Smooth muscle cell (in vitro differentiated cells): ENCODE measurements around the gene LRMDA. TPM values are rescaled to one million over a fixed set of nuclear protein-coding genes. Genes with fewer than 3 reads are reported as not detected.

Experiments
- DNase-seq: peaks from one replicate; lab custom pipeline; 2025; ENCODE audit not compliant: unreplicated experiment; lab: John Stamatoyannopoulos, UW
- H2AFZ ChIP-seq: fragments of 200-600 bp; sonication (generic); 2 replicates; pipeline ENCODE4 v1.6.0; 2016; ENCODE audit warnings: antibody characterized with exemption, low read depth, mild to moderate bottlenecking
- H3F3A ChIP-seq: fragments of 200-600 bp; sonication (generic); 2 replicates; pipeline ENCODE4 v1.6.0; 2017; ENCODE audit warnings: antibody characterized with exemption, low read depth
- H3K27ac ChIP-seq: fragments of 200-600 bp; sonication (generic); 2 replicates; pipeline ENCODE4 v1.5.1; 2016; ENCODE audit warnings: low read depth, mild to moderate bottlenecking
- H3K27me3 ChIP-seq: fragments of 200-600 bp; sonication (generic); 2 replicates; pipeline ENCODE4 v1.6.1; 2016; ENCODE audit warnings: low read depth, mild to moderate bottlenecking
- H3K36me3 ChIP-seq: fragments of 200-600 bp; sonication (generic); 2 replicates; pipeline ENCODE4 v1.5.1; 2016; ENCODE audit warnings: low read depth
- H3K4me1 ChIP-seq: fragments of 200-600 bp; sonication (generic); 2 replicates; pipeline ENCODE4 v1.5.1; 2016; ENCODE audit warnings: low read depth
- H3K4me2 ChIP-seq: fragments of 200-600 bp; sonication (generic); 2 replicates; pipeline ENCODE4 v1.6.0; 2016; ENCODE audit warnings: mild to moderate bottlenecking
- H3K4me3 ChIP-seq: fragments of 200-600 bp; sonication (generic); 2 replicates; pipeline ENCODE4 v1.5.1; 2016; ENCODE audit warnings: mild to moderate bottlenecking
- H3K79me2 ChIP-seq: fragments of 200-600 bp; sonication (generic); 2 replicates; pipeline ENCODE4 v1.6.0; 2016; ENCODE audit warnings: low read depth, mild to moderate bottlenecking
- H3K9ac ChIP-seq: fragments of 200-600 bp; sonication (generic); 2 replicates; pipeline ENCODE4 v1.6.0; 2016; ENCODE audit warnings: low read depth
- H3K9me3 ChIP-seq: fragments of 200-600 bp; sonication (generic); replicated peaks from 2 replicates; pipeline ENCODE4 v1.5.1; 2016; ENCODE audit warnings: low read depth
- H4K20me1 ChIP-seq: fragments of 200-600 bp; sonication (generic); 2 replicates; pipeline ENCODE4 v1.6.0; 2016; ENCODE audit warnings: low read depth
- CTCF ChIP-seq: fragments of 200-600 bp; sonication (generic); IDR thresholded peaks from 2 replicates; pipeline ENCODE4 v1.5.1; 2017; ENCODE audit warnings: borderline replicate concordance, mild to moderate bottlenecking, antibody characterized with exemption; ENCODE audit not compliant: insufficient read depth, poor library complexity, severe bottlenecking
- WGBS: methylation state at CpG from one replicate; pipeline ENCODE4 v1.1.7; 2016; ENCODE audit warnings: low lambda C conversion rate; 5-methylcytosine and 5-hydroxymethylcytosine counted together
- polyA plus RNA-seq: library from polyadenylated mRNA; unstranded; fragments of >200 nt; fragmentation: Nextera tagmentation; extraction: Ambion mirVana; gene quantifications from 2 replicates; pipeline ENCODE4 v1.2.1, GENCODE V29; 2016
- total RNA-seq: library from RNA; depleted of rRNA; stranded (reverse); fragments of >200 nt; gene quantifications from 2 replicates; pipeline ENCODE4 v1.2.3, GENCODE V29; 2014

The LRMDA gene
- total and polyA plus RNA-seq, 2 experiments from 2014 or later, result 1.5 to 1.6 TPM

- Histone ChIP-seq H3K9ac (no peak overlapping the region), H3F3A (peaks cover 8% of the 10 kb centered on the region), H3K36me3 (no peaks in the 10 kb centered on the region), H3K4me2 (peak overlapping the region; percentile 58), H3K27ac (peak overlapping the region; percentile 67), H3K9me3 (no peaks in the 10 kb centered on the region), H2AFZ (peak overlapping the region; percentile 60), H3K27me3 (no peaks in the 10 kb centered on the region), H4K20me1 (no peaks in the 10 kb centered on the region), H3K4me1 (peaks cover 13% of the 10 kb centered on the region), H3K79me2 (no peaks in the 10 kb centered on the region), H3K4me3 (no peak overlapping the region)
- 60% methylated on average over 10 of the region's 10 CpGs for WGBS
- TF ChIP-seq CTCF, result no peak
- DNase-seq, result no peak
Measured at GRCh38 chr10:75464478-75465449, 33.3 kb downstream of the LRMDA start.

- H3F3A ChIP-seq, result peaks cover 8% of the 10 kb centered on the region
- DNase-seq, result no peak
- no peak overlapping the region for H3K9ac ChIP-seq
- H4K20me1 ChIP-seq, result no peaks in the 10 kb centered on the region
- H3K4me1 ChIP-seq, result peaks cover 13% of the 10 kb centered on the region
- TF ChIP-seq CTCF, result no peak
- H3K36me3 ChIP-seq, result no peaks in the 10 kb centered on the region
- H2AFZ ChIP-seq, result peak overlapping the region; percentile 60
- peak overlapping the region; percentile 58 for H3K4me2 ChIP-seq
- no peaks in the 10 kb centered on the region for H3K79me2 ChIP-seq
- no peaks in the 10 kb centered on the region for H3K9me3 ChIP-seq
- no peak overlapping the region for H3K4me3 ChIP-seq
- no peaks in the 10 kb centered on the region for H3K27me3 ChIP-seq
- 62% methylated on average over 6 of the region's 6 CpGs for WGBS
- peak overlapping the region; percentile 67 for H3K27ac ChIP-seq
Measured at GRCh38 chr10:75465450-75465827, 34.0 kb downstream of the LRMDA start.

GRCh38 chr10:75466001-75466400 is 34.6 kb downstream of the LRMDA start:
- H3K4me3 ChIP-seq, result no peak overlapping the region
- no peaks in the 10 kb centered on the region for H3K36me3 ChIP-seq
- no peaks in the 10 kb centered on the region for H3K27me3 ChIP-seq
- DNase-seq, result no peak
- TF ChIP-seq CTCF, result no peak
- H4K20me1 ChIP-seq, result no peaks in the 10 kb centered on the region
- H2AFZ ChIP-seq, result no peak overlapping the region
- no peaks in the 10 kb centered on the region for H3K79me2 ChIP-seq
- peaks cover 8% of the 10 kb centered on the region for H3F3A ChIP-seq
- no peaks in the 10 kb centered on the region for H3K9me3 ChIP-seq
- peaks cover 13% of the 10 kb centered on the region for H3K4me1 ChIP-seq
- no peak overlapping the region for H3K4me2 ChIP-seq
- H3K9ac ChIP-seq, result no peak overlapping the region
- WGBS, result 44% methylated on average over 4 of the region's 4 CpGs
- no peak overlapping the region for H3K27ac ChIP-seq
